Peyer's patch (tissue), 4 donors: ENCODE results near the gene KIF6. TPM values are rescaled to one million over a fixed set of nuclear protein-coding genes. Genes with fewer than 3 reads are reported as not detected.

Experiments used
- DNase-seq, 3 donors: peaks; one replicate each; pipeline ENCODE4 v3.0.0-alpha.2; 2017 to 2019
- H3K27ac ChIP-seq, 4 donors: fragments of 200-600 bp; sonication (generic); one replicate each; pipeline ENCODE4 v1.5.1; 2016 to 2019
- H3K27me3 ChIP-seq, 2 donors: fragments of 200-600 bp; sonication (generic); one replicate each; pipeline ENCODE4 v1.5.1; 2019
- H3K36me3 ChIP-seq, 3 donors: fragments of 200-600 bp; sonication (generic); one replicate each; pipeline ENCODE4 v1.5.1; 2016 to 2019
- H3K4me1 ChIP-seq, 4 donors: fragments of 200-600 bp; sonication (generic); one replicate each; pipeline ENCODE4 v1.5.1; 2016 to 2019
- H3K4me3 ChIP-seq, 4 donors: fragments of 200-600 bp; sonication (generic); 1 replicate in 3 of 4; 2 replicates in 1 of 4; pipeline ENCODE4 v1.5.1; 2016 to 2019; ENCODE audit warnings: mild to moderate bottlenecking in 1 of 4
- H3K9me3 ChIP-seq, 4 donors: fragments of 200-600 bp; sonication (generic); one replicate each; pipeline ENCODE4 v1.5.1; 2016 to 2019; ENCODE audit warnings: mild to moderate bottlenecking in 1 of 4
- CTCF ChIP-seq, 6 experiments: fragments of 450-650 bp in 4 of 6; fragments of 200-600 bp in 2 of 6; sonication (generic) in 1 of 6; IDR thresholded peaks; one replicate each; pipeline ENCODE4 v1.5.1; 2017 to 2019; ENCODE audit warnings: antibody characterized with exemption in 6 of 6, mild to moderate bottlenecking in 3 of 6, moderate library complexity in 1 of 6
- POLR2A ChIP-seq, 2 donors: fragments of 450-650 bp; IDR thresholded peaks; one replicate each; pipeline ENCODE4 v1.5.1; 2017; ENCODE audit warnings: antibody characterized with exemption in 2 of 2, mild to moderate bottlenecking in 2 of 2, moderate library complexity in 2 of 2
- total RNA-seq, 4 donors: library from RNA; depleted of rRNA; stranded (reverse); fragments of >200 nt; gene quantifications; one replicate each; pipeline ENCODE4 v1.1.0, GENCODE V29; 2016

The KIF6 gene
- total RNA-seq, 4 donors from 2014 or later: 0.83 TPM; not detected in 3

- Histone ChIP-seq H3K27me3 (no peaks in the 10 kb centered on the region), H3K9me3 (no peaks in the 10 kb centered on the region), H3K4me3 (no peak overlapping the region), H3K27ac (no peak overlapping the region), H3K4me1 (no peaks in the 10 kb centered on the region), H3K36me3 (no peaks in the 10 kb centered on the region)
- TF ChIP-seq POLR2A (IDR thresholded peaks at IDR 0.05): no peak
- TF ChIP-seq CTCF (IDR thresholded peaks at IDR 0.05): no peak
- DNase-seq: no peak
These were observed 172.2 kb downstream of the KIF6 start for GRCh38 chr6:39553029-39553428.

- H3K4me3 ChIP-seq: no peak overlapping the region
These were observed 175.0 kb downstream of the KIF6 start for GRCh38 chr6:39550191-39550590.

GRCh38 chr6:39546731-39547130, 178.5 kb downstream of the KIF6 start:
- Histone ChIP-seq H3K4me3 (no peak overlapping the region), H3K27me3 (no peaks in the 10 kb centered on the region), H3K9me3 (no peaks in the 10 kb centered on the region), H3K36me3 (no peaks in the 10 kb centered on the region), H3K27ac (no peak overlapping the region), H3K4me1 (no peaks in the 10 kb centered on the region)
- no peak for TF ChIP-seq POLR2A (IDR thresholded peaks at IDR 0.05)
- TF ChIP-seq CTCF (IDR thresholded peaks at IDR 0.05): no peak
- no peak for DNase-seq

More at GRCh38 chr6:39550191-39550590, 175.0 kb downstream of the KIF6 start:
- Histone ChIP-seq H3K4me1 (no peaks in the 10 kb centered on the region), H3K27ac (no peak overlapping the region), H3K36me3 (no peaks in the 10 kb centered on the region), H3K27me3 (no peaks in the 10 kb centered on the region), H3K9me3 (no peaks in the 10 kb centered on the region)
- TF ChIP-seq CTCF (IDR thresholded peaks at IDR 0.05): no peak
- TF ChIP-seq POLR2A (IDR thresholded peaks at IDR 0.05): no peak
- no peak for DNase-seq

- no peaks in the 10 kb centered on the region for H3K9me3 ChIP-seq
- TF ChIP-seq CTCF (IDR thresholded peaks at IDR 0.05): no peak
- TF ChIP-seq POLR2A (IDR thresholded peaks at IDR 0.05): no peak
- DNase-seq: no peak
- no peaks in the 10 kb centered on the region for H3K27me3 ChIP-seq
- H3K27ac ChIP-seq: no peak overlapping the region
- no peaks in the 10 kb centered on the region for H3K36me3 ChIP-seq
- no peaks in the 10 kb centered on the region for H3K4me1 ChIP-seq
- H3K4me3 ChIP-seq: no peak overlapping the region
These were observed 181.3 kb downstream of the KIF6 start for GRCh38 chr6:39543950-39544349.

GRCh38 chr6:39543095-39543494, 182.1 kb downstream of the KIF6 start:
- Histone ChIP-seq H3K27ac (no peak overlapping the region), H3K4me3 (no peak overlapping the region), H3K4me1 (no peaks in the 10 kb centered on the region), H3K9me3 (no peaks in the 10 kb centered on the region), H3K36me3 (no peaks in the 10 kb centered on the region), H3K27me3 (no peaks in the 10 kb centered on the region)
- no peak for TF ChIP-seq CTCF (IDR thresholded peaks at IDR 0.05)
- TF ChIP-seq POLR2A (IDR thresholded peaks at IDR 0.05): no peak
- DNase-seq: no peak

GRCh38 chr6:39540454-39540853, 184.8 kb downstream of the KIF6 start:
- Histone ChIP-seq H3K36me3 (no peaks in the 10 kb centered on the region), H3K27me3 (no peaks in the 10 kb centered on the region), H3K4me1 (no peaks in the 10 kb centered on the region), H3K4me3 (no peak overlapping the region), H3K9me3 (no peaks in the 10 kb centered on the region), H3K27ac (no peak overlapping the region)
- TF ChIP-seq POLR2A (IDR thresholded peaks at IDR 0.05) (no peak), CTCF (IDR thresholded peaks at IDR 0.05) (no peak)
- DNase-seq: no peak
